Endothelial cell of umbilical vein (primary cell): ENCODE data around the gene TNIP3. TPM values are rescaled to one million over a fixed set of nuclear protein-coding genes. Genes with fewer than 3 reads are reported as not detected.
A peak's percentile ranks its signal among the peaks of the same experiment; 100 is the strongest.

Experiments
- Bru-seq: library from RNA; stranded (reverse); fragments of 400-500 nt; gene quantifications from one replicate; lab custom pipeline; 2021; lab: Mats Ljungman, UMichigan
- BruChase-seq, 2 experiments: library from RNA; stranded (reverse); fragments of 400-500 nt; gene quantifications; one replicate each; lab custom pipeline; 2021; lab: Mats Ljungman, UMichigan
- BruUV-seq: library from RNA; stranded (reverse); fragments of 400-500 nt; replicated peaks from 2 replicates; lab custom pipeline; 2021; lab: Mats Ljungman, UMichigan
- CTCF ChIA-PET: fragments of 300-600, 350-600 bp; sonication (Branson Sonifier 250); formaldehyde crosslinking; loops from one replicate; lab custom pipeline; 2021; ENCODE audit warnings: antibody characterized with exemption, inconsistent platforms; lab: Charles Lee
- POLR2A ChIA-PET: fragments of 300-600, 350-600 bp; sonication (Branson Sonifier 250); formaldehyde crosslinking; loops from one replicate; lab custom pipeline; 2021; ENCODE audit warnings: antibody characterized with exemption, inconsistent platforms; lab: Charles Lee
- DNase-seq: peaks from one replicate; pipeline ENCODE4 v3.0.0-alpha.2; 2011; ENCODE audit warnings: low read depth, low spot score
- FAIRE-seq: peaks from 2 replicates; lab custom pipeline; 2011; peaks lifted over from hg19 to GRCh38; lab: Jason Lieb, UNC
- H2AFZ ChIP-seq: 2 replicates; pipeline ENCODE4 v1.6.0; 2012; ENCODE audit warnings: low read depth, low read length, control low read depth, inconsistent platforms
- H3K27ac ChIP-seq: 2 replicates; pipeline ENCODE4 v1.5.1; 2011; ENCODE audit warnings: low read depth, mild to moderate bottlenecking, control low read depth, low read length, moderate library complexity; ENCODE audit not compliant: insufficient read depth
- H3K27me3 ChIP-seq, 2 experiments: 2 replicates each; pipeline versions ENCODE4 v1.6.0 to v1.6.1; 2011; ENCODE audit warnings: low read length in 2 of 2, mixed read lengths in 1 of 2; ENCODE audit not compliant: control insufficient read depth in 2 of 2, insufficient read depth in 2 of 2
- H3K36me3 ChIP-seq, 2 experiments: 2 replicates in 1 of 2; 3 replicates in 1 of 2; pipeline ENCODE4 v1.5.1; 2011; ENCODE audit warnings: low read length in 2 of 2, mild to moderate bottlenecking in 1 of 2, moderate library complexity in 1 of 2; ENCODE audit not compliant: control insufficient read depth in 2 of 2, insufficient read depth in 2 of 2; ENCODE audit errors: extremely low read depth in 1 of 2
- H3K4me1 ChIP-seq: 3 replicates; pipeline ENCODE4 v1.5.1; 2011; ENCODE audit warnings: mild to moderate bottlenecking, low read length; ENCODE audit not compliant: control insufficient read depth, insufficient read depth; ENCODE audit errors: extremely low read depth
- H3K4me2 ChIP-seq: 2 replicates; pipeline ENCODE4 v1.6.1; 2011; ENCODE audit warnings: low read length, control low read depth, mixed read lengths; ENCODE audit not compliant: insufficient read depth
- H3K4me3 ChIP-seq, 3 experiments: fragments of 200-600 bp in 1 of 3; sonication (generic), shearing (Covaris generic) in 1 of 3; replicated peaks in 1 of 3; 2 replicates each; pipeline ENCODE4 v1.5.1; 2011 to 2016; ENCODE audit warnings: control low read depth in 3 of 3, low read length in 3 of 3, mild to moderate bottlenecking in 2 of 3, inconsistent platforms in 1 of 3, low read depth in 1 of 3, moderate library complexity in 1 of 3; ENCODE audit not compliant: insufficient read depth in 1 of 3
- H3K79me2 ChIP-seq: 2 replicates; pipeline ENCODE4 v1.6.0; 2012; ENCODE audit warnings: low read length, inconsistent platforms; ENCODE audit not compliant: control insufficient read depth, insufficient read depth
- H3K9ac ChIP-seq: replicated peaks from 2 replicates; pipeline ENCODE3; 2011; ENCODE audit warnings: low read length, control low read depth; ENCODE audit not compliant: insufficient read depth; ENCODE audit errors: extremely low read depth
- H3K9me1 ChIP-seq: replicated peaks from 3 replicates; pipeline ENCODE4 v1.6.0; 2011; ENCODE audit warnings: mild to moderate bottlenecking, low read length; ENCODE audit not compliant: control insufficient read depth, insufficient read depth; ENCODE audit errors: extremely low read depth
- H3K9me3 ChIP-seq: replicated peaks from 2 replicates; pipeline ENCODE4 v1.5.1; 2012; ENCODE audit warnings: low read length, inconsistent platforms; ENCODE audit not compliant: control insufficient read depth, insufficient read depth
- H4K20me1 ChIP-seq: replicated peaks from 2 replicates; pipeline ENCODE3; 2011; ENCODE audit warnings: mild to moderate bottlenecking, low read length; ENCODE audit not compliant: control insufficient read depth, insufficient read depth; ENCODE audit errors: extremely low read depth
- CTCF ChIP-seq, 2 donors: IDR thresholded peaks; 1 replicate in 1 of 2; 2 replicates in 1 of 2; pipeline ENCODE4 v1.5.1; 2011; ENCODE audit warnings: low read length in 2 of 2, mild to moderate bottlenecking in 2 of 2, moderate library complexity in 2 of 2, control low read depth in 1 of 2, inconsistent platforms in 1 of 2, low read depth in 1 of 2; ENCODE audit not compliant: insufficient read depth in 1 of 2; ENCODE audit errors: extremely low read depth in 1 of 2
- EZH2 ChIP-seq: IDR thresholded peaks from 2 replicates; pipeline ENCODE4 v1.6.1; 2012; ENCODE audit warnings: borderline replicate concordance, low read depth, mild to moderate bottlenecking, moderate library complexity, low read length, inconsistent platforms; ENCODE audit not compliant: severe bottlenecking
- FOS ChIP-seq: IDR thresholded peaks from 2 replicates; pipeline ENCODE4 v1.6.1; 2011; ENCODE audit warnings: mild to moderate bottlenecking, low read length, moderate library complexity, borderline replicate concordance; ENCODE audit not compliant: insufficient read depth
- GATA2 ChIP-seq: IDR thresholded peaks from 2 replicates; pipeline ENCODE4 v1.7.0; 2011; ENCODE audit warnings: low read depth, mild to moderate bottlenecking, moderate library complexity, mixed read lengths, low read length; ENCODE audit not compliant: insufficient read length, insufficient read depth
- JUN ChIP-seq: IDR thresholded peaks from 2 replicates; pipeline ENCODE4 v1.6.1; 2011; ENCODE audit warnings: borderline replicate concordance, low read depth; ENCODE audit not compliant: insufficient read length, insufficient read depth
- MAX ChIP-seq: IDR thresholded peaks from 2 replicates; pipeline ENCODE4 v1.6.1; 2011; ENCODE audit not compliant: insufficient read depth, insufficient read length
- MYC ChIP-seq: IDR thresholded peaks from one replicate; pipeline ENCODE4 v1.6.1; 2011; ENCODE audit warnings: mild to moderate bottlenecking, low read depth, low read length
- POLR2A ChIP-seq: IDR thresholded peaks from 2 replicates; pipeline ENCODE4 v1.6.1; 2012; ENCODE audit warnings: low read depth, mild to moderate bottlenecking, control low read depth, low read length
- POLR2AphosphoS5 ChIP-seq: IDR thresholded peaks from 2 replicates; pipeline ENCODE4 v1.6.1; 2012; ENCODE audit warnings: low read depth, mild to moderate bottlenecking, control low read depth, low read length, moderate library complexity; ENCODE audit not compliant: insufficient read depth
- dilution Hi-C: fragments of 300-500 bp; cut with MboI; formaldehyde crosslinking; loops from one replicate; pipeline ENCODE4 v1.15.0; 2019; ENCODE audit warnings: low sequenced_read_pairs; ENCODE audit not compliant: extremely low pct_ligation_motif_present
- intact Hi-C: fragments of 100-400 bp; cut with micrococcal nuclease; formaldehyde crosslinking; loops from one replicate; pipeline ENCODE4 v1.10.0; 2022
- long read RNA-seq: library from polyadenylated mRNA; stranded (forward); transcript quantifications from one replicate; pipeline ENCODE4 v2.0.0, GENCODE V29; 2021
- polyA minus RNA-seq, 3 experiments: library from RNA; depleted of rRNA, polyadenylated mRNA; stranded (reverse); fragments of >200 nt; gene quantifications; 1 replicate in 1 of 3; 2 replicates in 2 of 3; pipeline ENCODE4 v1.2.3, GENCODE V29; 2011
- polyA plus RNA-seq, 4 experiments: library from polyadenylated mRNA; depleted of rRNA in 3 of 4; stranded (reverse) in 3 of 4; unstranded in 1 of 4; fragments of >200 nt; gene quantifications; 2 replicates each; pipeline versions ENCODE4 v1.2.1 to v1.2.3, GENCODE V29; 2011 to 2012; ENCODE audit warnings: missing spikeins in 1 of 4
- total RNA-seq: library from RNA; stranded (reverse); gene quantifications from 2 replicates; pipeline ENCODE4 v1.2.3, GENCODE V29; 2021

The TNIP3 gene
- total RNA-seq: 0.14 TPM in 1 of 2 replicates, not detected in the other
- not detected in 2 replicates for polyA plus RNA-seq
- polyA plus RNA-seq (2011; cell fraction: cytosol; rRNA removed): 0.03 and 0.09 TPM in 2 replicates
- not detected in 2 replicates for polyA plus RNA-seq (2011; cell fraction: nucleus; rRNA removed)
- polyA plus RNA-seq (2012): 0.16 and 0.28 TPM in 2 replicates
- polyA minus RNA-seq: not detected in 2 replicates
- not detected for polyA minus RNA-seq (2011; cell fraction: cytosol; rRNA and poly(A)+ RNA removed)
- 0.19 TPM in 1 of 2 replicates, not detected in the other for polyA minus RNA-seq (2011; cell fraction: nucleus; rRNA and poly(A)+ RNA removed)
- percentile 14 among the genes with signal in this experiment for Bru-seq, nascent RNA
- percentile 7 among the genes with signal in this experiment for BruChase-seq, experiment 1, labeled RNA remaining after a 6-hour chase
- BruChase-seq, experiment 2, labeled RNA remaining after a 2-hour chase: percentile 7 among the genes with signal in this experiment
- long read RNA-seq: 0 reads

GRCh38 chr4:121164291-121164690 lies at the start of gene TNIP3:
Gene TNIP3 (minus strand): TSS chr4:121164321. CDS start chr4:121164125, 196 bp downstream.
- DNase-seq: peak; percentile 79
- Histone ChIP-seq H3K9ac (no peak within 1 kb of the TSS), H3K9me3 (no peaks in the 10 kb centered on the region), H2AFZ (no peak within 1 kb of the TSS), H3K36me3 (no peaks in the 10 kb centered on the region), H3K4me2 (peak within 1 kb of the TSS; percentile 17), H3K4me1 (no peaks in the 10 kb centered on the region), H3K9me1 (no peaks in the 10 kb centered on the region), H4K20me1 (no peaks in the 10 kb centered on the region), H3K27ac (peak within 1 kb of the TSS; percentile 17), H3K79me2 (no peaks in the 10 kb centered on the region), H3K4me3 (no peak within 1 kb of the TSS), H3K27me3 (no peaks in the 10 kb centered on the region)
- TF ChIP-seq GATA2: no peak
- TF ChIP-seq POLR2AphosphoS5: no peak
- no peak for TF ChIP-seq EZH2
- no peak for TF ChIP-seq MYC
- no peak for TF ChIP-seq CTCF (IDR thresholded peaks at IDR 0.05; ENCODE audit: extremely low read depth in 1 of 2, insufficient read depth in 1 of 2, low read depth in 1 of 2, low read length in 2 of 2)
- no peak for TF ChIP-seq JUN
- TF ChIP-seq POLR2A: no peak
- no peak for TF ChIP-seq MAX
- peak; percentile 50 for TF ChIP-seq FOS
- peak; percentile 52 for FAIRE-seq
- ChIA-PET POLR2A (no interaction called here), CTCF (interaction anchor here (0.6 to 1.0 kb wide), 2 partner anchors 9 to 26 kb away, joined by 3 to 4 read pairs; no protein-coding TSS in a partner anchor)
- BruUV-seq: no TSS peak
- intact Hi-C loops (no loop called here), dilution Hi-C loops (no loop called here)
